HG02943 (cell line): Measurements from ENCODE around the gene POU5F1.
"Not testable (repeated sequence)": the region's sequence is repeated elsewhere in the genome, so short reads cannot be mapped to it uniquely, and the experiment has no call there.

ENCODE experiments used
- ATAC-seq: cut with Tn5 transposase; IDR thresholded peaks from one replicate; pipeline ENCODE4 v1.9.1; 2021; ENCODE audit warnings: mild to moderate bottlenecking, low read depth, moderate library complexity; ENCODE audit not compliant: unreplicated experiment

Gene POU5F1

GRCh38 chr6:31192431-31193105 is 22.1 kb upstream of the POU5F1 start:
- ATAC-seq: not testable (repeated sequence)

DNA sequence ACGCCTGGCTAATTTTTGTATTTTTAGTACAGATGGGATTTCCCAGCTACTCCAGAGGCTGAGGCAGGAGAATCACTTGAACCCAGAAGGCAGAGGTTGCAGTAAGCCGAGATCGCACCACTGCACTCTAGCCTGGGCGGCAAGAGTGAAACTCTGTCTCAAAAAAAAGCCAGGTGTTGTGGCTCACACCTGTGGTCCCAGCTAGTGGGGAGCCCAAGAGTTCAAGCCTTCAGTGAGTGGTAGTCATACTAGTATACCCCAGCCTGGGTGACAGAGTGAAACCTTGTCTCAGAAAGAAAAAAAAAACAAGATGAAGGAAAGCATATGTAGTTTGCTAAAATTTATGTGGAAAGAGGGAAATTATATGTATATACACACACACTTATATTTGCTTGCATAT is 20.0 kb upstream of the POU5F1 start:
- no peak for ATAC-seq

GRCh38 chr6:31189223-31189622 is 18.7 kb upstream of the POU5F1 start:
- not testable (repeated sequence) for ATAC-seq

DNA sequence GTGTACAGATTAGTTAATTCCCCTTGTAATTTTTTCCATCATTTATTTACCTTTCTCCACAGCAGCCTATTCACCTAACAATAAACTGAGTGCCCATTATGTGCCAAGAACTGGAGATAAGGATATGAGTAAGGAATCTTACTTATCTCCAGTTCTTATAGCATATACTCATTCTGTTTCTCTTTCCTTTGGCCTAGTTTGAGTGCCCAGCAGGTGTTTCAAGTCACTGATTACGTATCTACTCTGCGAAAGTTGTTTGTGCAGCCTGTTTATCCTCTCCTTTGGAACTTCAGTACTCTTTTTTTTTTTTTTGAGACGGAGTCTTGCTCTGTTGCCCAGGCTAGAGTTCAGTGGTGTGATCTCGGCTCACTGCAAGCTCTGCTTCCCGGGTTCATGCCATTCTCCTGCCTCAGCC is 17.3 kb upstream of the POU5F1 start:
- no peak for ATAC-seq

- no peak for ATAC-seq
Measured at GRCh38 chr6:31186052-31186734, 15.7 kb upstream of the POU5F1 start.

DNA sequence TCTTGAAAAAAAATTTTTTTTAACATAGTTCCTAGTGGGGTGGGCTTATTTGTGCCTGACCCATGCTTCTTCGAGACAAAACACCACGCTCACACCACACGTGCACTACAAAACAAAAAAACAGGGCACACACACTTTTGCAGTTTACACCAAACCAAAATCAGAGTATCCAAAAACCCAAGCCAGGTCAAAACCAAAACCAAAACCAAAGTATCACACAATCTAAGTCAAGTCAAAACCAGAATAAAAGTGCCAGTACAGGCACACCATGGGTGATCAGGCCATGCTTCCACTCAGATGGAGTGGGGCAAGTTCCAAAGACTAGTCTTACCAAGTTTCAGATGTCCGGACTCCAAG is 15.2 kb upstream of the POU5F1 start:
- not testable (repeated sequence) for ATAC-seq

- ATAC-seq: not testable (repeated sequence)
Measured at GRCh38 chr6:31183859-31184258, 13.4 kb upstream of the POU5F1 start.

DNA sequence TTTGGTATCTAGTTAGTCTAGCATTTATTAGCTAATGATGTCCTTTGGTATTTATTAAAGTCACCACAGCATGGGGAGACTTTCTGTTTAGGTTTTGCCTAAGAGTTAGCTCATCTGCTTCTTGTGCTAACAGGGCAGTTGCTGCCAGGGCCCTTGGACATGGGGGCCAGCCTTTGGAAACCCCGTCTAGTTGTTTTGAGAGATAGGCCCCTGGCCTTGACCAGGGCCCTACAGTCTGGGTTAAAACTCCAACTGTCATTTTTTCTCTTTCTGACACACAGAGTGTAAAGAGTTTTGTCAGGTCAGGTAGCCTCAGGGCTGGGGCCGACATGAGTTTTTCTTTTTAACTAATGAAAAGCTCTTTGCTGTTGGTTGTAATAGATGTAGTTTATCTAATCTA is 12.8 kb upstream of the POU5F1 start:
- ATAC-seq: not testable (repeated sequence)

DNA sequence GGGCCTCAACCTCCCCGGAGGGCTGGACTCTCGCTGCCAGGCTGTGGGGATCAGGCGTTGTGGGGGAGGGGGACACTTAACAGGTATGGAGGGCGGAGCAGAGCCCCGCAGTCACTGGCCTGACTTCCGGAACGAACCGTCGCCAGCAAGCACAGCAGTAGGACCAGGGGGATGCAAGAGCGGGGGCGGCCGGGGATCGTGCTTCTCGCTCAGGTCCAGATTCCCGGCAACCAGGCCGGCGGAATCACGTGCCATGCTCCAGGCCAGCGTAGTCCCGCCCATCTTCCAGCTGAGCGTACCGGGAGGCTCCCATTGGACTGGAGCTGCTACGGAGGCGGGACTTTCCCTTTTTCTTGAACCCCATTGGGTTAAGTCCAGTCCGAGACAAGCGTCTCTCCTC is 10.0 kb upstream of the POU5F1 start:
- no peak for ATAC-seq

DNA sequence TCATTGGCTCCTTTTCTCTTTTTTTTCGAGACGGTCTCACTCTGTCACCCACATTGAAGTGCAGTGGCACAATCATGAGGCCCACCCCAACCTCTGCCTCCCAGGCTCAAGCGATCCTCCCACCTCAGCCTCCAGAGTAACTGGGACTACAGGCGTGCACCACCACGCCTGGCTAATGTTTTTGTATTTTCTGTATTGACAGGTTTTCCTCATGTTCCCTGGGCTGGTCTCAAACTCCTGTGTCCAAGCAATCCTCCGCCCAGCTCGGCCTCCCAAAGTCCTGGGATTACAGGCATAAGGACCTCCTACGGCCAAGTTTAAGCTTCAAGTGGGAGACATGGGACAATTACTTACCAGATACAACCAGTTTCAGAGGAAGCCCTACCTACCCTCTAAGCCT is 9.4 kb upstream of the POU5F1 start:
- no peak for ATAC-seq

GRCh38 chr6:31179042-31179386 is 8.5 kb upstream of the POU5F1 start:
- no peak for ATAC-seq

DNA sequence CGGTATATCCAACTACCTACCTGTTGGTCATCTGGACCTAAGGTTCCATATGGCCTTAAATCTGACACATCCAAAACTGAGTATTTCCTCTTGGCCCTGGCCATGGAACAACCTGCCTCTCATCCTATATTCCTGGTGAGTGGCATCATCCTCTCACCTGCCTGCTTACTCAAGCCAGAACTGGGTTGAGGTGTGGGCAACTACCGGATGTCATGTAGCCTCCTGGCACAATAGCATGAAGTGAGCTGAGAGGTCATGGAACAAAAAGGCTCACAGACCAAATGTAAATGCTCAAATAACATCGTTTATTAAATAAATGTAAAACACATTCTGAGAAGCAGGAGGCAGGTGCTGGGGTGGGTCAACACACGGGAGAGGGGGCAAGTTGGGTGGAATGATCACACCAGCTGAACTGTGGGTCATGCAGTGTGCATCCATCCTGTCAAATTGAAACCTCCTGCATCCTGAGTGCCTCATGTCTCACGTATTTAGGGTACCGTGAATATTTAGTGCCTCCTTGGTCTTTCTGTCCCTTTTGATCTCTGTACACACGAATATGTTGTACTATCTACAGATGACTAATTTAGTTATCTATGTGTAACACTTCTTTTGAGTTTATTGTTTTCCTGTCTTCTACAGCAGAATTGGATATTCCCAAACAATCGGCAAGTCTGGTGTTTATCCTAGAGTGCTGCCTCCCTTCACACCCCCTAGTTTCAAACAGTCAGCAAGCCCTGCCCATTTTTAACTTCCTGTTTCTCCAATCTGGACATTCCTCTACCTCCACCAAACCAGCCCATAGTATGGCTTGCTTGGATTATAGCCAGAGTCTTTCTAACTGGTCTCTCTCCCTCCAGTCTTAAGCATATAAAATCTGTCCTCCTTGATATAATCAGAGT is 7.9 kb upstream of the POU5F1 start:
- ATAC-seq: no peak

DNA sequence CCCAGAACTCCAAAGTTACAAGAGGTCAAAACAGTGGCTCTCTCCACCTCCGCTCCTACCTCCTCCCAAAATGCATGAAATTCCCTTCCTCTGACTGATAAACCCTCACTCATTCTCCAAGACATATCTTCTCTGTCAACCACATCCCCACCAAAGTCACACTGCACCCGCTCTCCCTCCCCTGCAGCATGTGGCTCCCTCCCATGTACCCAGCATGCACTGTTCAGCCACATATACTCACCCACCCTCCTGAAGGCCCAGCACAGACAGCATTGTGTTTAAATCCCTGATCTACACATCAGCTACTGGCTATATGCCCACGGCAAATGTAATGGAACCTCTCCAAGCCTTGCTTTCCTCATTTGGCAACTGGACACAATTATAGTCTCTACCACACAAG is 5.5 kb upstream of the POU5F1 start:
- ATAC-seq: no peak

- no peak for ATAC-seq
Measured at GRCh38 chr6:31174378-31174777, 3.9 kb upstream of the POU5F1 start.

DNA sequence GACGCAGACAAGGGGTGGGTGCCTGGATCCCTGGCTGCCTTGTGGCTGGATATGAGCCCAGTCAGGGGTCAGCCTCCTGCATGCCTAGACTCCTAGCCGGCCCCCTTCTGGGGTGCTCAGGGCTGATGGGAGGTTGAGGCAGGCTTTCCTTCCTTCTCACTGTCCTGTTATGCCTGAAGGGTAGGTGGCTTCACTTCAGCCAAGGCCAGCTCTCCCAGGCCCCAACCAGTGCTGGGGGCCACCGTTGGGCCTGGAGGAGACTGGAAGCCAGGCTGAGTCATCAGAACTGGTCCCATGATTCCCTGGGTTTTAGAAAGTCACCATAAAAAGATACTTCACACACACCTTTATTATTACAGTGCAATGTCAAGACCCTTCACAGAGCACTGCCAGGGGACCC is 2.9 kb upstream of the POU5F1 start:
- ATAC-seq: no peak

DNA sequence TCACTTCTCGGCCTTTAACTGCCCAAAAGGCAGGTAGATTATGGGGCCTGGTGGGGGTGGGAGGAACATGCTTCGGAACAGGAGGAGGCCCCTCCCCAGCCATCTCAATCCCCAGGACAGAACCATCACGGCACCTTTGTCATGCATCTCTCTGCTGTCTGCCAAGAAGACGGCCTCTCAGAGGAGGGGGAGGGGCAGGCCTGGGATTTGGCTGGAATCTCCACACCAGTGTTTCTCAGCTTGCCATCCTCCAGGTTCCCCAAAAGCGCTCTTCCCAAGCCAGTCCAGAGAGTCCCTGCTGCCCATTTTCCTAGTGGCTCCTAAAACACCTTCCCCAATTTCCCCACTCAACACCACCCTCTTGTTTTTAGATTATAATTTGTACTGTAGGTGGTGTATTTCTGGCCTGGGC is 2.5 kb upstream of the POU5F1 start:
- ATAC-seq: no peak

GRCh38 chr6:31171931-31172905 is 1.7 kb upstream of the POU5F1 start:
- ATAC-seq: no peak

DNA sequence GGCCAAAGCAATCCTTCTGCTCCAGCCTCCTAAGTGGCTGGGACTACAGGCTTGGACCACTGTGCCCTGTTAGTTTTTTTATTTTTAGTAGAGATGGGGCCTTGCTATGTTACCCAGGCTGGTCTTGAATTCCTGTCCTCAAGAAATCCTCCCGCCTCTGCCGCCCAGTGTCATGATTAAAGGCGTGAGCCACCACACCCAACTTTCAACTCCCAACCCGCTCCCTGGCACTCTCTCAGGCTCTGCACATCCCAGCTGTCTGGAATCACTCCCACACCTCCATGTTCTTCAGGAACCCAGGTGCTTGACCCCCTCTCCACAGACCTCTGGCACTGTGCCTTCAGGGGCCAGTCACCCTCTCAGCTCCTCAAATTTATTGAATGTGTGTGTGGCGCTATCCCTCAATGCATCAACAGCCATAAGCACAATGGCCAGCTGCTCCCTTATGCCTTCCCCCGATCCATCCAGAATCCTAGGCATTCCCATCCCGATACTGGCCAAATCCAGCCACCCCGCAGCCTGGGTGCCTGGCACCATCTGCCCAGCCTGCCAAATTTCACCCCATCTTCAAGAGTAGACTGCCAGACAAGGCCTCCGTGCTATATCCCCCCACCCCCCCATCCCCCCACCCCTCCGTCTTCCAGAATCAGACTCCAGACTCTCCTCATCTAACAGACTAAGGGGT is 647 bp upstream of the POU5F1 start:
- ATAC-seq: no peak

- ATAC-seq: not testable (repeated sequence)
Measured at GRCh38 chr6:31169858-31170599, 453 bp downstream of the POU5F1 start.
